C4-2B (cell line): ENCODE results near the gene MEX3A.
A peak's percentile ranks its signal among the peaks of the same experiment; 100 is the strongest.

Experiments used
- CTCF ChIP-seq: fragments of 450-650 bp; conservative IDR thresholded peaks from 2 replicates; pipeline ENCODE4 v1.5.1; 2017; ENCODE audit warnings: mild to moderate bottlenecking
- ZFX ChIP-seq: fragments of 450-650 bp; IDR thresholded peaks from 2 replicates; pipeline ENCODE4 v1.6.1; 2017

DNA sequence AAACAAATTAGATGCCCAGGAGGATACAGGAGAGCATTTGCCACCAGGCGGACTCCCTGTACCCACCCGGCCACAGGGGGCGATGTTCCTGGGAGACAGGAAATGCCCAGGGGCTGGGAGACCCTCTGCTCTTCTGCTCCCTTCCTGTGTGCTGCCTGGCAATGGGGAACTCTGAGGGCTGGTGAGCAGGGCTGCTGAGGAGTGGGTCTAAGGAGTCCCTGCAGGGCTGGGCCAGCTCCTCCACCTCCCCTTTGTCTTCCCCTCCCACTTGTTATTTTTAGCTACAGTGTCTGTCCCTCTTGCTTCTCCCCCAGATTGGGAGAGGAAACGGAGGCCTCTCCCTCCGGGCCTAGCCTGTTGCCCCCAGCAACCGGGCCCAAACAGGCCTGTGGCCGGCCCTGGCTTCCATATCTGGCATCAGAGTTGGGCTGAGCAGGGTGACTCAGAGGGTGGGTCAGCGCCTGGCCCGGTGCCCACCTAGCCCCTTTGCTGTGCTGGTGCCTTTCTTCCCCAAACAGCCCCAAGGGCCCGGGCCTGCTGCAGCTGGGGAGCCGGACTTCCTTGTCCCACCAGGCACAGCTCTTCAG is 43.9 kb upstream of the MEX3A start:
- TF ChIP-seq CTCF (peak; percentile 32; the same call in 1 of the 2 replicates), ZFX (no peak)
